ENCODE measurements around the gene CCDC6.

- TF ChIP-seq CTCF (IDR thresholded peaks at IDR 0.05) = no peak
- TF ChIP-seq POLR2A (IDR thresholded peaks at IDR 0.05) = no peak
Measured at GRCh38 chr10:59823751-59824150, 82.6 kb downstream of the CCDC6 start.
